Mononuclear cell (primary cell): ENCODE data around the gene COG1. TPM values are rescaled to one million over a fixed set of nuclear protein-coding genes. Genes with fewer than 3 reads are reported as not detected.

Source experiments
- H3K27me3 ChIP-seq: 2 replicates; pipeline ENCODE4 v1.6.0; 2011; ENCODE audit warnings: low read length, control low read depth; ENCODE audit not compliant: insufficient read depth
- H3K4me1 ChIP-seq: 2 replicates; pipeline ENCODE4 v1.5.1; 2011; ENCODE audit warnings: mild to moderate bottlenecking, low read length, control low read depth; ENCODE audit not compliant: insufficient read depth
- H3K4me3 ChIP-seq: 2 replicates; pipeline ENCODE4 v1.5.1; 2011; ENCODE audit warnings: mild to moderate bottlenecking, low read length, moderate library complexity
- H3K9me3 ChIP-seq: 2 replicates; pipeline ENCODE4 v1.5.1; 2011; ENCODE audit warnings: low read depth, mild to moderate bottlenecking, control low read depth, low read length
- total RNA-seq: library from RNA; depleted of rRNA; stranded (reverse); fragments of >200 nt; gene quantifications from one replicate; pipeline ENCODE4 v1.2.3, GENCODE V29; 2012

The COG1 gene
- total RNA-seq, 1 donor: 28.9 TPM

- H3K4me1 ChIP-seq: peaks cover 37% of the 10 kb centered on the region
- no peak overlapping the region for H3K4me3 ChIP-seq
- H3K9me3 ChIP-seq: no peaks in the 10 kb centered on the region
- no peaks in the 10 kb centered on the region for H3K27me3 ChIP-seq
Observed at GRCh38 chr17:73224663-73225305, 31.9 kb downstream of the COG1 start.

- Histone ChIP-seq H3K9me3 (no peaks in the 10 kb centered on the region), H3K27me3 (no peaks in the 10 kb centered on the region), H3K4me1 (peaks cover 54% of the 10 kb centered on the region), H3K4me3 (no peak overlapping the region)
Observed at GRCh38 chr17:73226556-73227172, 33.8 kb downstream of the COG1 start.

- no peaks in the 10 kb centered on the region for H3K27me3 ChIP-seq
- H3K4me3 ChIP-seq: no peak overlapping the region
- no peaks in the 10 kb centered on the region for H3K9me3 ChIP-seq
- peaks cover 54% of the 10 kb centered on the region for H3K4me1 ChIP-seq
Observed at GRCh38 chr17:73227379-73227778, 34.5 kb downstream of the COG1 start.

GRCh38 chr17:73227944-73228343 lies 35.1 kb downstream of the COG1 start:
- H3K4me1 ChIP-seq: peaks cover 56% of the 10 kb centered on the region
- H3K4me3 ChIP-seq: no peak overlapping the region
- H3K27me3 ChIP-seq: no peaks in the 10 kb centered on the region
- H3K9me3 ChIP-seq: no peaks in the 10 kb centered on the region

- H3K4me1 ChIP-seq: peaks cover 64% of the 10 kb centered on the region
- no peak overlapping the region for H3K4me3 ChIP-seq
- no peaks in the 10 kb centered on the region for H3K27me3 ChIP-seq
- H3K9me3 ChIP-seq: no peaks in the 10 kb centered on the region
Observed at GRCh38 chr17:73228748-73229236, 35.9 kb downstream of the COG1 start.

GRCh38 chr17:73230088-73230487 lies 37.2 kb downstream of the COG1 start:
- no peaks in the 10 kb centered on the region for H3K9me3 ChIP-seq
- H3K27me3 ChIP-seq: no peaks in the 10 kb centered on the region
- H3K4me3 ChIP-seq: no peak overlapping the region
- peaks cover 57% of the 10 kb centered on the region for H3K4me1 ChIP-seq

GRCh38 chr17:73231395-73231794 lies 38.5 kb downstream of the COG1 start:
- no peaks in the 10 kb centered on the region for H3K27me3 ChIP-seq
- peaks cover 56% of the 10 kb centered on the region for H3K4me1 ChIP-seq
- peak overlapping the region; percentile 98 for H3K4me3 ChIP-seq
- H3K9me3 ChIP-seq: no peaks in the 10 kb centered on the region

- H3K4me3 ChIP-seq: peak overlapping the region; percentile 98
- peaks cover 58% of the 10 kb centered on the region for H3K4me1 ChIP-seq
- no peaks in the 10 kb centered on the region for H3K9me3 ChIP-seq
- H3K27me3 ChIP-seq: no peaks in the 10 kb centered on the region
Observed at GRCh38 chr17:73231841-73232586, 39.2 kb downstream of the COG1 start.

- H3K27me3 ChIP-seq: no peaks in the 10 kb centered on the region
- peaks cover 51% of the 10 kb centered on the region for H3K4me1 ChIP-seq
- no peaks in the 10 kb centered on the region for H3K9me3 ChIP-seq
- peak overlapping the region; percentile 98 for H3K4me3 ChIP-seq
Observed at GRCh38 chr17:73232587-73233373, 39.9 kb downstream of the COG1 start.

GRCh38 chr17:73234736-73235135 lies 41.9 kb downstream of the COG1 start:
- no peak overlapping the region for H3K4me3 ChIP-seq
- peaks cover 36% of the 10 kb centered on the region for H3K4me1 ChIP-seq
- no peaks in the 10 kb centered on the region for H3K27me3 ChIP-seq
- no peaks in the 10 kb centered on the region for H3K9me3 ChIP-seq

- H3K4me3 ChIP-seq: no peak overlapping the region
- H3K4me1 ChIP-seq: peaks cover 18% of the 10 kb centered on the region
- H3K27me3 ChIP-seq: no peaks in the 10 kb centered on the region
- H3K9me3 ChIP-seq: no peaks in the 10 kb centered on the region
Observed at GRCh38 chr17:73237714-73238113, 44.9 kb downstream of the COG1 start.

GRCh38 chr17:73240561-73240960 lies 47.7 kb downstream of the COG1 start:
- no peaks in the 10 kb centered on the region for H3K27me3 ChIP-seq
- no peak overlapping the region for H3K4me3 ChIP-seq
- peaks cover 9% of the 10 kb centered on the region for H3K4me1 ChIP-seq
- no peaks in the 10 kb centered on the region for H3K9me3 ChIP-seq

GRCh38 chr17:73247726-73248125 lies 54.9 kb downstream of the COG1 start:
- H3K9me3 ChIP-seq: no peaks in the 10 kb centered on the region
- no peaks in the 10 kb centered on the region for H3K27me3 ChIP-seq
- no peak overlapping the region for H3K4me3 ChIP-seq

GRCh38 chr17:73248532-73248931 lies 55.7 kb downstream of the COG1 start:
- Histone ChIP-seq H3K4me3 (no peak overlapping the region), H3K4me1 (no peaks in the 10 kb centered on the region), H3K9me3 (no peaks in the 10 kb centered on the region), H3K27me3 (no peaks in the 10 kb centered on the region)

More at GRCh38 chr17:73247726-73248125, 54.9 kb downstream of the COG1 start:
- H3K4me1 ChIP-seq: no peaks in the 10 kb centered on the region

- no peak overlapping the region for H3K4me3 ChIP-seq
- H3K27me3 ChIP-seq: no peaks in the 10 kb centered on the region
Observed at GRCh38 chr17:73249700-73250099, 56.8 kb downstream of the COG1 start.

More at GRCh38 chr17:73249700-73250099, 56.8 kb downstream of the COG1 start:
- no peaks in the 10 kb centered on the region for H3K9me3 ChIP-seq
- no peaks in the 10 kb centered on the region for H3K4me1 ChIP-seq
